ENCODE measurements around the gene STK39. TPM values are rescaled to one million over a fixed set of nuclear protein-coding genes. Genes with fewer than 3 reads are reported as not detected.
A peak's percentile ranks its signal among the peaks of the same experiment; 100 is the strongest.

Gene STK39
- 26.9 and 27.8 TPM in 2 replicates for total RNA-seq
- long read RNA-seq, partial matches to known transcripts = 3 of 10 reads
- long read RNA-seq, other reads (novel, unspliced or antisense) = 7 of 10 reads

- H3K36me3 Mint-ChIP-seq (ENCODE audit: unreplicated experiment) = no peaks in the 10 kb centered on the region
- DNase-seq (ENCODE audit: extremely low spot score, unreplicated experiment) = peak; percentile 90
- no peaks in the 10 kb centered on the region for H3K9me3 Mint-ChIP-seq (ENCODE audit: unreplicated experiment)
- peak within 1 kb of the TSS; percentile 86 for H3K4me3 Mint-ChIP-seq (ENCODE audit: unreplicated experiment)
- TF ChIP-seq, protein P1, sequence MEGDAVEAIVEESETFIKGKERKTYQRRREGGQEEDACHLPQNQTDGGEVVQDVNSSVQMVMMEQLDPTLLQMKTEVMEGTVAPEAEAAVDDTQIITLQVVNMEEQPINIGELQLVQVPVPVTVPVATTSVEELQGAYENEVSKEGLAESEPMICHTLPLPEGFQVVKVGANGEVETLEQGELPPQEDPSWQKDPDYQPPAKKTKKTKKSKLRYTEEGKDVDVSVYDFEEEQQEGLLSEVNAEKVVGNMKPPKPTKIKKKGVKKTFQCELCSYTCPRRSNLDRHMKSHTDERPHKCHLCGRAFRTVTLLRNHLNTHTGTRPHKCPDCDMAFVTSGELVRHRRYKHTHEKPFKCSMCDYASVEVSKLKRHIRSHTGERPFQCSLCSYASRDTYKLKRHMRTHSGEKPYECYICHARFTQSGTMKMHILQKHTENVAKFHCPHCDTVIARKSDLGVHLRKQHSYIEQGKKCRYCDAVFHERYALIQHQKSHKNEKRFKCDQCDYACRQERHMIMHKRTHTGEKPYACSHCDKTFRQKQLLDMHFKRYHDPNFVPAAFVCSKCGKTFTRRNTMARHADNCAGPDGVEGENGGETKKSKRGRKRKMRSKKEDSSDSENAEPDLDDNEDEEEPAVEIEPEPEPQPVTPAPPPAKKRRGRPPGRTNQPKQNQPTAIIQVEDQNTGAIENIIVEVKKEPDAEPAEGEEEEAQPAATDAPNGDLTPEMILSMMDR (IDR thresholded peaks at IDR 0.05) = no peak
- H3K27ac Mint-ChIP-seq (ENCODE audit: unreplicated experiment) = peak within 1 kb of the TSS; percentile 90
- H3K27me3 Mint-ChIP-seq (ENCODE audit: unreplicated experiment) = no peaks in the 10 kb centered on the region
- peaks cover 43% of the 10 kb centered on the region for H3K4me1 Mint-ChIP-seq (ENCODE audit: unreplicated experiment)
Observed at GRCh38 chr2:168247341-168248261, at the start of gene STK39. Gene STK39 (minus strand): TSS chr2:168247595. CDS start chr2:168247435, 160 bp downstream.

- no peak for DNase-seq (ENCODE audit: extremely low spot score, unreplicated experiment)
- peaks cover 3% of the 10 kb centered on the region for H3K27me3 Mint-ChIP-seq (ENCODE audit: unreplicated experiment)
- TF ChIP-seq, protein P1 (IDR thresholded peaks at IDR 0.05) = no peak
- no peaks in the 10 kb centered on the region for H3K4me1 Mint-ChIP-seq (ENCODE audit: unreplicated experiment)
- no peak overlapping the region for H3K27ac Mint-ChIP-seq (ENCODE audit: unreplicated experiment)
- H3K36me3 Mint-ChIP-seq (ENCODE audit: unreplicated experiment) = no peaks in the 10 kb centered on the region
- H3K4me3 Mint-ChIP-seq (ENCODE audit: unreplicated experiment) = no peak overlapping the region
- H3K9me3 Mint-ChIP-seq (ENCODE audit: unreplicated experiment) = no peaks in the 10 kb centered on the region
Observed at GRCh38 chr2:168295051-168295450, 47.7 kb upstream of the STK39 start.

- Mint-ChIP-seq H3K27ac (ENCODE audit: unreplicated experiment) (no peak overlapping the region), H3K36me3 (ENCODE audit: unreplicated experiment) (no peaks in the 10 kb centered on the region)
- TF ChIP-seq, protein P1 (IDR thresholded peaks at IDR 0.05) = no peak
Observed at GRCh38 chr2:168294409-168294808, 47.0 kb upstream of the STK39 start.

DNA sequence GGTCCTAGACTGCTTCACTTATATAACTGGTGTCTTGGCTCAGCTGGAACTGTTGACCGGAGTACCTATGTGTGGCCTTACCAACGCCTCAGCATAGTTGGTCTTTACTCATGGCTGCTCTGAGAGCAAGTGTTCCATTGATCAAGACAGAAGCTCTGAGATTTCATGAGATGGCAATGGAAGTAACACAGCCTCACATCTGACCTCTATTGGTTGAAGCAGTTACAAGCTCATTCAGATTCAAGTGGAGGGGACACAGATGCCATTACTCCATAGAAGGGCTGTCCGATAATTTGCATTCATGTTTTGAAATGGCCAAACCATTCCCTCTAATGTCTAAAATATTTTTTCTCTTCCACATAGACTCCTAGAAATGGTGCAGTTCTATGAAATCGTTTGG is 46.4 kb upstream of the STK39 start:
- Mint-ChIP-seq H3K27ac (ENCODE audit: unreplicated experiment) (no peak overlapping the region), H3K4me3 (ENCODE audit: unreplicated experiment) (no peak overlapping the region), H3K4me1 (ENCODE audit: unreplicated experiment) (no peaks in the 10 kb centered on the region), H3K36me3 (ENCODE audit: unreplicated experiment) (no peaks in the 10 kb centered on the region), H3K9me3 (ENCODE audit: unreplicated experiment) (no peaks in the 10 kb centered on the region), H3K27me3 (ENCODE audit: unreplicated experiment) (peaks cover 3% of the 10 kb centered on the region)
- no peak for DNase-seq (ENCODE audit: extremely low spot score, unreplicated experiment)
- TF ChIP-seq, protein P1 (IDR thresholded peaks at IDR 0.05) = no peak

More at GRCh38 chr2:168294409-168294808, 47.0 kb upstream of the STK39 start:
- Mint-ChIP-seq H3K4me1 (ENCODE audit: unreplicated experiment) (no peaks in the 10 kb centered on the region), H3K9me3 (ENCODE audit: unreplicated experiment) (no peaks in the 10 kb centered on the region), H3K4me3 (ENCODE audit: unreplicated experiment) (no peak overlapping the region), H3K27me3 (ENCODE audit: unreplicated experiment) (peaks cover 3% of the 10 kb centered on the region)
- DNase-seq (ENCODE audit: extremely low spot score, unreplicated experiment) = no peak

DNA sequence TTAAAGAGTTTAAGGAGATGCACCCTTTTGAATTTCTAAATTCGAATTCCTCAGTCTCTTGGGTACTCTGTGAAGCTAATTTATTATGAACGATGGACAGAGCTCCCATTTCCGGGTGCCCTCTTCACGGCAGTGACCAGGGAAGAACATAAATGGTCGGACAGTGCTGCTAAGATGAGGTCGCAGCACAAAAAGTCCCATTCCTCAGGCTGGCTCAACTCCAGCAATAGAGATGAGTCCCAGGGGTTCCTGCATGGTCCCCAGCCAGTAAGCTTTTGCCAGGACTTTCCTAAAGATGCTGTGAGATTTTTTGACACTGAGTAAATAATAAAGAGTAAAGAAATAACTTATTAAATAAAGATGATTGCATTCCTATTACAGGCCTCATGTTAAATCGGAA is 43.0 kb upstream of the STK39 start:
- no peaks in the 10 kb centered on the region for H3K4me1 Mint-ChIP-seq (ENCODE audit: unreplicated experiment)
- DNase-seq (ENCODE audit: extremely low spot score, unreplicated experiment) = no peak
- TF ChIP-seq, protein P1 (IDR thresholded peaks at IDR 0.05) = no peak
- H3K4me3 Mint-ChIP-seq (ENCODE audit: unreplicated experiment) = no peak overlapping the region
- H3K9me3 Mint-ChIP-seq (ENCODE audit: unreplicated experiment) = no peaks in the 10 kb centered on the region
- no peak overlapping the region for H3K27ac Mint-ChIP-seq (ENCODE audit: unreplicated experiment)
- H3K36me3 Mint-ChIP-seq (ENCODE audit: unreplicated experiment) = no peaks in the 10 kb centered on the region
- no peaks in the 10 kb centered on the region for H3K27me3 Mint-ChIP-seq (ENCODE audit: unreplicated experiment)
